Natural killer cell treated with Interleukin-12 subunit alpha and Interleukin-12 subunit beta and Interleukin-15 and Interleukin-18, amount 100 ng/mL, for 72 hours (primary cell): Measurements from ENCODE around the gene HNF1B. TPM values are rescaled to one million over a fixed set of nuclear protein-coding genes. Genes with fewer than 3 reads are reported as not detected.
A peak's percentile ranks its signal among the peaks of the same experiment; 100 is the strongest.

Source experiments
- ATAC-seq, 2 donors: fragments of 150-1000 bp; cut with Tn5 transposase in 1 of 2; sonication (Bioruptor Pico), chemical (Tn5 transposase) in 1 of 2; 2 replicates each; pipeline ENCODE4 v1.10.0; 2021
- DNase-seq: peaks from one replicate; pipeline ENCODE4 v3.0.0; 2022; ENCODE audit warnings: low spot score
- H3K27ac Mint-ChIP-seq, 2 donors: 1 replicate in 1 of 2; 2 replicates in 1 of 2; pipeline ENCODE4 v1.8.0; 2022; ENCODE audit warnings: mixed read lengths in 2 of 2, mild to moderate bottlenecking in 1 of 2, moderate library complexity in 1 of 2
- H3K27me3 Mint-ChIP-seq, 2 donors: 1 replicate in 1 of 2; 2 replicates in 1 of 2; pipeline ENCODE4 v1.8.0; 2022; ENCODE audit warnings: mixed read lengths in 2 of 2
- H3K36me3 Mint-ChIP-seq: one replicate; pipeline ENCODE4 v1.8.0; 2022; ENCODE audit warnings: mixed read lengths
- H3K4me1 Mint-ChIP-seq, 2 donors: 1 replicate in 1 of 2; 2 replicates in 1 of 2; pipeline ENCODE4 v1.8.0; 2022; ENCODE audit warnings: low read depth in 2 of 2, mixed read lengths in 2 of 2, mild to moderate bottlenecking in 1 of 2
- H3K4me3 Mint-ChIP-seq: one replicate; pipeline ENCODE4 v1.8.0; 2022; ENCODE audit warnings: mixed read lengths
- H3K9me3 Mint-ChIP-seq: 2 replicates; pipeline ENCODE4 v1.8.0; 2022; ENCODE audit warnings: mixed read lengths
- total RNA-seq, 2 donors: library from RNA; stranded (reverse); gene quantifications; one replicate each; pipeline ENCODE4 v1.2.3, GENCODE V29; 2022

Gene HNF1B
- total RNA-seq, 2 donors from 2014 or later, result 0.19 TPM; not detected in 1

DNA sequence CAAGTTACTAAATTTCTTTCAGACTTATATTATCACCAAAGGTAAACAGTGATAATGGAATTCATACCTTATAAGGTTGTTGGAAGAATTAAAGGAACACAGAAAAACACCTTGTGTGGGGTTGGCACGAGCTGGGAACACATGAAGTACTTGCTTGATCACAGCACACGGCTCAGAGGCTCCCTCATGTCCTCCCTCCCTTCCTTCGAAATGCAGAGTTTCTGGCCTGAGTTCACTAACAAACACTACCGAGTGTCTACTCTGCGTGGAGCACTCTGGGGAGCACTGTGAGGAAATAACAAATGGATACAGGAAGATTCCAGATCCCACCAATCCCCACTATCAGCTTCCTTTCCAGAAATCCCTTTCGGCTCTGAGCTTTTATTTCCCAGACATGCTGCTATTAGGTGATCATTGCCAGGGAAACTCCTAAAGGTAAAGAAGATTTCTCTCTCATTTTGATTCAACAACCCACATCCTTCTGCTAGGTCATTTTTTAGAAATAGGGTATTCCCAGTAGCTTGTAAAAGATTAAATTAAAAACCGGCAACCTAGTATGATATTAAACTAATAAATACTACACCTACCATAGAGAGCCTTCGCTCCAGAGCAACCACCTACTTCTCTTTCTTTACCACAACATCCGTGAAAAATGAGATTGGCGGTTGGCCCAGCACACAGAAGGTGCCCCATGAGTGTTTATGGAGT is 6.1 kb upstream of the HNF1B start:
- DNase-seq, result no peak
- no peaks in the 10 kb centered on the region for H3K36me3 Mint-ChIP-seq
- no peak overlapping the region for H3K27ac Mint-ChIP-seq
- peaks cover 37 to 40% of the 10 kb centered on the region in 2 donors for H3K27me3 Mint-ChIP-seq
- H3K9me3 Mint-ChIP-seq, result no peaks in the 10 kb centered on the region
- no peaks in the 10 kb centered on the region for H3K4me1 Mint-ChIP-seq
- no peak for ATAC-seq
- no peak overlapping the region for H3K4me3 Mint-ChIP-seq

GRCh38 chr17:37750292-37750691 is 5.4 kb upstream of the HNF1B start:
- Mint-ChIP-seq H3K4me1 (peaks cover under 1 to 1% of the 10 kb centered on the region in 2 donors), H3K36me3 (no peaks in the 10 kb centered on the region), H3K9me3 (no peaks in the 10 kb centered on the region), H3K27ac (no peak overlapping the region), H3K27me3 (peaks cover 37 to 44% of the 10 kb centered on the region in 2 donors), H3K4me3 (no peak overlapping the region)
- ATAC-seq (no peak), DNase-seq (no peak)

DNA sequence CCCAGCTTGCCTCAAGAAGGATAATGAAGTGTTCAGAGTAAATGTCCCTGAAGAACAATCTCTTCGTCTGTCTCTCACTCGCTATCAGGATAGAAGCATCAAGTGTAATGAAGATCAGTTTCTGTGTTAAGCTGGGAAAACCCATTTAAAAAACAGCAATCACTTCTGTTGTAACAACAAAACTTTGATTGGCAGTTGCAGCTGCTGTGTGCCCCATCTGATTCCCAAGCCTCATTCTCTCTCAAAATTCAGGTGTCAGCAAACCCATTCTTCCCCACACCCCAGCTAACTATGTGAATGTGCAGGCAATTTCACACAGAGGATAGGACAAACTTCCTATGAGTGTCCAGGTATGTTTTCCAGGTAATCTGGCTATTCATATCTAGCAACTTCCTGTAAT is 2.4 kb upstream of the HNF1B start:
- Mint-ChIP-seq H3K27me3 (peaks cover 43 to 49% of the 10 kb centered on the region in 2 donors), H3K9me3 (no peaks in the 10 kb centered on the region), H3K4me1 (peaks cover 4 to 12% of the 10 kb centered on the region in 2 donors), H3K4me3 (no peak overlapping the region), H3K36me3 (no peaks in the 10 kb centered on the region), H3K27ac (no peak overlapping the region)
- ATAC-seq, result no peak
- DNase-seq, result no peak

DNA sequence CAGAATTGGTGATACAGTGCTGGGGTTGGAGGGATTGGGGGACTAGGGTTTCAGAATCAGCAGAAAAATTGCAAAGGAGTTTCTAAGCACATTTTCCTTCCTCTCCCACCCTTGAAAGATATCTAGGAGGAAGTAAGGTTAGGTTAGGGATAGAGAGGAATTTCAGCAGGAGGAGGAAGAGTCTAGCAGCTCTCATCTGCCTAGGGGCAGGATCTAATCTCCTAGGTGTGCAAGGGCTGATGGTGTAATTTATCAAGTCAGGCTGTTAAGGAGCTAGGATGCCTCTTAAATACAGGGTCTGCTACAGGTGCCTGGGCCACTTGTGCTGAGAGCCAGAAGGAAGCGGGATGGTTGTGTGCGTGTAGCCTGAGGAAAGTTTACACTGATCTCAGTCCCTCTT is 1.8 kb upstream of the HNF1B start:
- no peaks in the 10 kb centered on the region for H3K36me3 Mint-ChIP-seq
- DNase-seq (no peak), ATAC-seq (no peak)
- H3K4me1 Mint-ChIP-seq, result peaks cover 4 to 12% of the 10 kb centered on the region in 2 donors
- H3K27ac Mint-ChIP-seq, result no peak overlapping the region
- H3K27me3 Mint-ChIP-seq, result peaks cover 39 to 50% of the 10 kb centered on the region in 2 donors
- H3K9me3 Mint-ChIP-seq, result no peaks in the 10 kb centered on the region
- H3K4me3 Mint-ChIP-seq, result no peak overlapping the region

DNA sequence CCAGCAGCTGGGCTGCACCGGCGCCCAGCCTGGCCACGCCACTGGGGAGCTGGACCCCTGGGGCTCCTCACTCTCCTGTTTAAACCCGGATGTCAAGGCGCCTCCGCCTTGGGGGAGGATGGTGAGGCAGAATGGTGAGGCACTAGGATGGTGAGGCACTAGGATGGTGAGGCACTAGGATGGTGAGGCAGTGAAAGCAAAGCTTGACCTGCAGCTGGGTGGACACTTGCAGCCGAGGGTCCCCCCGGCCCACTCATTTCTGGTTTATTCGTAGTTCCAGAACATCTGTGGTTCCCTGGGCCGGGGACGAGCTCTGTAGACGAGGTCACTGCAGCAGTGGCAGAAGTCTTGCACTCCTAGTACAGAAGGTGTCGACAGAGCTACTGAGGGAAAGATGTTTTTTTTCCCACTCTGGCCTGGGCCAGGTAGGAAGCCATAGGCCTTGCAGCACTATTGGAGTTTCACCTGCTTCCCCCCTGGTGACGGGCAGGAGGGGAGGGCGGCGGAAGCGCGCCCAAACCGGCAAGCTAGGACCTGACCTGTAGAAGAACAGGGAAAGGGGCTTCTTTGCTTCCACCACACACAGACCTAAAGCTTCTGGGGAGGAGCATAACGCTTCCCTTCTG is 1.1 kb upstream of the HNF1B start:
- DNase-seq, result no peak
- no peak overlapping the region for H3K4me3 Mint-ChIP-seq
- ATAC-seq, result peak in 1 of 2 donors; percentile 31
- no peaks in the 10 kb centered on the region for H3K36me3 Mint-ChIP-seq
- H3K27ac Mint-ChIP-seq, result no peak overlapping the region
- peaks cover 40 to 57% of the 10 kb centered on the region in 2 donors for H3K27me3 Mint-ChIP-seq
- H3K4me1 Mint-ChIP-seq, result peaks cover 4 to 12% of the 10 kb centered on the region in 2 donors
- H3K9me3 Mint-ChIP-seq, result no peaks in the 10 kb centered on the region

DNA sequence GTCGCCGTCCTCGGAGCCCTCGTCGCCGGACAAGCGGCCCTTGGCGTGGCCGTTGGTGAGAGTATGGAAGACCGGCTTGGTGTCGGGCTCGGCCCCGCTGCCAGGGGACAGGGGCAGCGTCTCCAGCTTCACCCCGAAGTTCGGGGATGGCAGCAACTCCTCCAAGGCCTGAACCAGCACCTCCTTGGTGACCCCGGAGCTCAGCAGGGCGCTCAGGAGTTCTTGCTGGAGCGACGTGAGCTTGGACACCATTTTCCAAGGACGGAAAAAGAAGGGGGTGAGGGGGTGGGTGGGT is 279 bp downstream of the HNF1B start:
- DNase-seq (no peak), ATAC-seq (no peak)
- Mint-ChIP-seq H3K27me3 (peaks cover 44 to 69% of the 10 kb centered on the region in 2 donors), H3K9me3 (no peaks in the 10 kb centered on the region), H3K27ac (no peak overlapping the region), H3K36me3 (no peaks in the 10 kb centered on the region), H3K4me3 (no peak overlapping the region), H3K4me1 (peaks cover 4 to 12% of the 10 kb centered on the region in 2 donors)

- Mint-ChIP-seq H3K4me1 (peaks cover 4 to 12% of the 10 kb centered on the region in 2 donors), H3K4me3 (no peak overlapping the region), H3K27ac (no peak overlapping the region), H3K27me3 (peaks cover 50 to 74% of the 10 kb centered on the region in 2 donors), H3K9me3 (no peaks in the 10 kb centered on the region), H3K36me3 (no peaks in the 10 kb centered on the region)
- DNase-seq (no peak), ATAC-seq (no peak)
Observed at GRCh38 chr17:37743875-37744632, 805 bp downstream of the HNF1B start.

- Mint-ChIP-seq H3K4me3 (no peak overlapping the region), H3K27ac (no peak overlapping the region), H3K4me1 (peaks cover 4 to 12% of the 10 kb centered on the region in 2 donors), H3K9me3 (no peaks in the 10 kb centered on the region), H3K27me3 (peaks cover 53 to 75% of the 10 kb centered on the region in 2 donors), H3K36me3 (no peaks in the 10 kb centered on the region)
- ATAC-seq (no peak), DNase-seq (no peak)
Observed at GRCh38 chr17:37743612-37743874, 1.3 kb downstream of the HNF1B start.

GRCh38 chr17:37742762-37743611 is 1.9 kb downstream of the HNF1B start:
- ATAC-seq (peak in 1 of 2 donors; percentile 46), DNase-seq (no peak)

GRCh38 chr17:37742116-37742761 is 2.6 kb downstream of the HNF1B start:
- Mint-ChIP-seq H3K4me3 (peak overlapping the region; percentile 39), H3K36me3 (no peaks in the 10 kb centered on the region), H3K4me1 (peaks cover 5 to 12% of the 10 kb centered on the region in 2 donors), H3K27ac (no peak overlapping the region), H3K9me3 (no peaks in the 10 kb centered on the region), H3K27me3 (peaks cover 51 to 73% of the 10 kb centered on the region in 2 donors)
- ATAC-seq (no peak), DNase-seq (no peak)

More at GRCh38 chr17:37742762-37743611, 1.9 kb downstream of the HNF1B start:
- peaks cover 4 to 12% of the 10 kb centered on the region in 2 donors for H3K4me1 Mint-ChIP-seq
- H3K36me3 Mint-ChIP-seq, result no peaks in the 10 kb centered on the region
- peak overlapping the region; percentile 27 for H3K4me3 Mint-ChIP-seq
- H3K9me3 Mint-ChIP-seq, result no peaks in the 10 kb centered on the region
- H3K27me3 Mint-ChIP-seq, result peaks cover 55 to 75% of the 10 kb centered on the region in 2 donors
- H3K27ac Mint-ChIP-seq, result no peak overlapping the region

DNA sequence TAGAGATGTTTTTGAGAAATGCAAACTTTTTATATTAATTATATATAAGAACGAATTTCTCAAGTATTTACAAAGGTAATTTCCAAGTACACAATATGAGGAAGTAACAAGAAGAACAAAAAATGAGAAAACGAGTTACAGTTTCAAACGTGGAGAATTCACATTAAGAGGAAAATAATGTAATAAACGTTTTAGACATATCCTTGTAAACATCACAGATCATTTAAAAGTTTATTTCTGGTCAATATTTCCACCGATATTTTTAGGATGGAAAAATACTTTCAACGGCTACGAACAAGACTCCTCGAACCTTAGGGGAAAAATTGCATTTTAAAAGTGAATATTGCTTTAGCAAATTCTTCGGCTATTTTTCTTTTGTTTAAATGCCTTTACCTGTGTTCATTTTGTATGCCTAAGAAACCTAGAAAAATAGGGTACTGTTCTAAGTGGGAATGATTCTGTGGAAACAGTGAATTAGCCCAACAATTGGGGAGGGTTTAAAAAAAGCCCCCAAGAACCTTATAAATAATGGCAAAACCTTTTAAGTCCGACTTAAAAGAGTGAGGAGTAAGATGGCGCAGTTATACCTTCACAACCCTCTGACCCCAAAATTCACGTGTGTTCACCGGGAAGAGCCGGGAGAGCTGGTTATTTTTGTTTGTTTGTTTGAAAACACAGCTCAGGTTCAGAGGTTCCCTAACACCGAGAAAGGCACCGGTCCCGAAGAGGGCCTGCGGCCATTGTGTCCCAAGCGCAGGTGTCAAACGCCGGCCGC is 3.3 kb downstream of the HNF1B start:
- Mint-ChIP-seq H3K27me3 (peaks cover 53 to 73% of the 10 kb centered on the region in 2 donors), H3K4me1 (peaks cover 10 to 12% of the 10 kb centered on the region in 2 donors), H3K36me3 (no peaks in the 10 kb centered on the region), H3K9me3 (no peaks in the 10 kb centered on the region), H3K27ac (no peak overlapping the region), H3K4me3 (no peak overlapping the region)
- no peak for DNase-seq
- no peak for ATAC-seq

DNA sequence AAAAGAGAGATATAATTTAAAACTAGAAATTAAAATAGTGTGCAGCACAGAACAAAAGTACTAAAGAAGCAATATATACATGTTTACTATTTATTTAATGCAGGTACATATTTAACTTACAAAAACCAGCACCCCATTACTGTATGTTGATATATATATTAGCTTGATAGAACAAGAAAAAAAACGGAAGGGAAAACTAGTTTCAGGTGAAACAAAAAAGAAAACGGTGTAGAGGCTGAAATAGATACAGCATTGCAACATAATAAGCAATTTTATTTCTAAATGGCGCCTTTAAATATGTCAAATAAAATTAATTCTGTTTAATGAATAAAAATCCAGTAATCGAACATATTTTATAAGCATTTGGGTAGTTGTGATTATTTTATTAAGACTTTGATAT is 3.9 kb downstream of the HNF1B start:
- Mint-ChIP-seq H3K27ac (no peak overlapping the region), H3K9me3 (no peaks in the 10 kb centered on the region), H3K4me3 (no peak overlapping the region), H3K4me1 (peaks cover 10 to 12% of the 10 kb centered on the region in 2 donors), H3K36me3 (no peaks in the 10 kb centered on the region), H3K27me3 (peaks cover 57 to 74% of the 10 kb centered on the region in 2 donors)
- no peak for DNase-seq
- ATAC-seq, result no peak
